SU-DHL-6 (cell line): ENCODE results near the gene OR6Q1.

Experiments used
- EZH2phosphoT487 ChIP-seq: fragments of 200-600 bp; sonication (generic), shearing (Covaris generic); conservative IDR thresholded peaks from 2 replicates; pipeline ENCODE4 v1.6.1; 2018; ENCODE audit warnings: mild to moderate bottlenecking, antibody characterized with exemption, low read length, moderate library complexity, mixed read lengths
- TF ChIP-seq, protein P1 (sequence below): fragments of 200-600 bp; sonication (generic); IDR thresholded peaks from one replicate; pipeline ENCODE4 v1.5.1; 2017; ENCODE audit warnings: antibody characterized with exemption, mild to moderate bottlenecking, low read length, moderate library complexity; ENCODE audit not compliant: insufficient read depth, poor library complexity, severe bottlenecking

DNA sequence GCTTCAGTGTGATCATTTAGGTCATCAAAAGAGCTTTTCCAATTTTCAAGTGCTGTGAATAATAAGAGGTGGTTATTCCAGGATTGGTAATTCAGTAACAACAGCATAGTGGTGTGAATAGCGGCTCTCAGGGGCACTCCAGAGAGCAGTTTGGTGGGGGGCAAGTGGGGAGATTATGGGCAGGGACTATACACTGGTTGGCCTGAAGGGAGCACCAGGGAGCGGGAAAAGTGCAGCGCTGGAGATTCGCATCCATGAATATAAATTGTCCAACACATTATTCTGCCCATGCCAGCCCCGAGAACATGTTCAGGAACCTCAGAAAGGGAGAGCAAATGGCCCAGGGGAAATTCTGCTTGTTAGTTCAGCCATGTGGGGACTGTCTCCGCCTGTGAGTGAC lies 37.9 kb downstream of the OR6Q1 start:
- TF ChIP-seq, protein P1, sequence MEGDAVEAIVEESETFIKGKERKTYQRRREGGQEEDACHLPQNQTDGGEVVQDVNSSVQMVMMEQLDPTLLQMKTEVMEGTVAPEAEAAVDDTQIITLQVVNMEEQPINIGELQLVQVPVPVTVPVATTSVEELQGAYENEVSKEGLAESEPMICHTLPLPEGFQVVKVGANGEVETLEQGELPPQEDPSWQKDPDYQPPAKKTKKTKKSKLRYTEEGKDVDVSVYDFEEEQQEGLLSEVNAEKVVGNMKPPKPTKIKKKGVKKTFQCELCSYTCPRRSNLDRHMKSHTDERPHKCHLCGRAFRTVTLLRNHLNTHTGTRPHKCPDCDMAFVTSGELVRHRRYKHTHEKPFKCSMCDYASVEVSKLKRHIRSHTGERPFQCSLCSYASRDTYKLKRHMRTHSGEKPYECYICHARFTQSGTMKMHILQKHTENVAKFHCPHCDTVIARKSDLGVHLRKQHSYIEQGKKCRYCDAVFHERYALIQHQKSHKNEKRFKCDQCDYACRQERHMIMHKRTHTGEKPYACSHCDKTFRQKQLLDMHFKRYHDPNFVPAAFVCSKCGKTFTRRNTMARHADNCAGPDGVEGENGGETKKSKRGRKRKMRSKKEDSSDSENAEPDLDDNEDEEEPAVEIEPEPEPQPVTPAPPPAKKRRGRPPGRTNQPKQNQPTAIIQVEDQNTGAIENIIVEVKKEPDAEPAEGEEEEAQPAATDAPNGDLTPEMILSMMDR, result no peak
- TF ChIP-seq EZH2phosphoT487, result no peak
